Measurements from ENCODE around the gene FAM98C. TPM values are rescaled to one million over a fixed set of nuclear protein-coding genes. Genes with fewer than 3 reads are reported as not detected.
A peak's percentile ranks its signal among the peaks of the same experiment; 100 is the strongest.

Gene FAM98C
- total RNA-seq, 1 donor from 2014 or later: 11.5 TPM

GRCh38 chr19:38433268-38433733, 30.4 kb downstream of the FAM98C start, which contains the start of gene RYR1:
Gene RYR1 (plus strand): TSS chr19:38433691. CDS start chr19:38433830, 139 bp downstream.
- TF ChIP-seq CTCF (IDR thresholded peaks at IDR 0.05; ENCODE audit: borderline replicate concordance): no peak
- intact Hi-C loops (cut with micrococcal nuclease): no loop called here
- Histone ChIP-seq H3K27me3 (ENCODE audit: low read depth) (peaks cover 68% of the 10 kb centered on the region), H3K36me3 (no peaks in the 10 kb centered on the region), H3K4me1 (peaks cover 5% of the 10 kb centered on the region), H3K27ac (replicated peaks) (no peak within 1 kb of the TSS), H3K9me3 (replicated peaks) (no peaks in the 10 kb centered on the region), H3K4me3 (peak within 1 kb of the TSS; percentile 36)
- DNase-seq: peak; percentile 67

DNA sequence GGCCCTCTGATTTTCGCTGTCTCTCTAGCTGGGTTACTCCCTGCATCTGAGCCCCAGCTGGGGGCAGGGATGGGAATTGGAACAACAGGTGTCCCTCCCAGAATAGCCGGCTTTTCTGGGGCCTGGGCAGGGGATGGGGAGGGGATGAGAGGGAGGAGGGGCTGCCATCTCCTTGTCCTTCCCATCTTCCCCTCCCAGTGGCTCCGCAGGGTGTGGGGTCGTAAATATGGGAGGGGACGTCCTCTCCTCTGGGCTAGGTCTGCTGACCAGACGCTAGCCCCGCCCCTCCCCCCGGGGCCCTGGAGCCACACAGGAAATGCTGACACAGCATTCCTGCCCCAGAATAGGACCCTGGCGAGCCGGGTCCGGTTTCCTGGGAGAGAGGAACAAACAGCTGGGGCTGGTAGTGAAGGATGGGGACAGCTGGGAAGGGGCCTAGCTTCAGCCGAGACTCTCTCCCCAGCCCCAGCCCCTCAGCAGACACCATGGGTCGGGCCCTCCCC, 31.7 kb downstream of the FAM98C start:
- Histone ChIP-seq H3K27me3 (ENCODE audit: low read depth) (peaks cover 75% of the 10 kb centered on the region), H3K9me3 (replicated peaks) (no peaks in the 10 kb centered on the region), H3K36me3 (no peaks in the 10 kb centered on the region), H3K4me3 (peak overlapping the region; percentile 36), H3K4me1 (peaks cover 5% of the 10 kb centered on the region), H3K27ac (replicated peaks) (no peak overlapping the region)
- no peak for TF ChIP-seq CTCF (IDR thresholded peaks at IDR 0.05; ENCODE audit: borderline replicate concordance)
- intact Hi-C loops (cut with micrococcal nuclease): no loop called here
- DNase-seq: peak; percentile 48

GRCh38 chr19:38437295-38437694, 34.4 kb downstream of the FAM98C start:
- Histone ChIP-seq H3K4me1 (peaks cover 5% of the 10 kb centered on the region), H3K9me3 (replicated peaks) (no peaks in the 10 kb centered on the region), H3K4me3 (no peak overlapping the region), H3K27ac (replicated peaks) (no peak overlapping the region), H3K27me3 (ENCODE audit: low read depth) (peaks cover 83% of the 10 kb centered on the region), H3K36me3 (no peaks in the 10 kb centered on the region)
- intact Hi-C loops (cut with micrococcal nuclease): no loop called here
- TF ChIP-seq CTCF (IDR thresholded peaks at IDR 0.05; ENCODE audit: borderline replicate concordance): no peak
- DNase-seq: no peak

GRCh38 chr19:38437917-38438316, 35.0 kb downstream of the FAM98C start:
- intact Hi-C loops (cut with micrococcal nuclease): no loop called here
- no peak for TF ChIP-seq CTCF (IDR thresholded peaks at IDR 0.05; ENCODE audit: borderline replicate concordance)
- Histone ChIP-seq H3K4me3 (no peak overlapping the region), H3K27me3 (ENCODE audit: low read depth) (peaks cover 83% of the 10 kb centered on the region), H3K9me3 (replicated peaks) (no peaks in the 10 kb centered on the region), H3K36me3 (no peaks in the 10 kb centered on the region), H3K4me1 (peaks cover 5% of the 10 kb centered on the region), H3K27ac (replicated peaks) (no peak overlapping the region)
- DNase-seq: no peak

GRCh38 chr19:38440592-38440991, 37.7 kb downstream of the FAM98C start:
- Histone ChIP-seq H3K27ac (replicated peaks) (no peak overlapping the region), H3K4me3 (no peak overlapping the region), H3K27me3 (ENCODE audit: low read depth) (peaks cover 70% of the 10 kb centered on the region), H3K4me1 (no peaks in the 10 kb centered on the region), H3K9me3 (replicated peaks) (no peaks in the 10 kb centered on the region), H3K36me3 (no peaks in the 10 kb centered on the region)
- no peak for DNase-seq
- intact Hi-C loops (cut with micrococcal nuclease): no loop called here
- no peak for TF ChIP-seq CTCF (IDR thresholded peaks at IDR 0.05; ENCODE audit: borderline replicate concordance)
